Esophagus (tissue), 2 donors: ENCODE data around the gene HS1BP3. TPM values are rescaled to one million over a fixed set of nuclear protein-coding genes. Genes with fewer than 3 reads are reported as not detected.
A peak's percentile ranks its signal among the peaks of the same experiment; 100 is the strongest.

ENCODE experiments used
- H3K27ac ChIP-seq, 2 donors: one replicate each; pipeline ENCODE4 v1.5.1; 2013; ENCODE audit warnings: low read depth in 2 of 2, mild to moderate bottlenecking in 2 of 2, inconsistent platforms in 1 of 2, low read length in 1 of 2, moderate library complexity in 1 of 2
- H3K27me3 ChIP-seq, 2 donors: one replicate each; pipeline ENCODE4 v1.6.1; 2013; ENCODE audit warnings: low read length in 2 of 2, control low read depth in 1 of 2, mild to moderate bottlenecking in 1 of 2; ENCODE audit not compliant: insufficient read depth in 2 of 2, control insufficient read depth in 1 of 2
- H3K36me3 ChIP-seq, 2 donors: one replicate each; pipeline ENCODE4 v1.6.1; 2013; ENCODE audit warnings: low read length in 1 of 2; ENCODE audit not compliant: control insufficient read depth in 2 of 2, insufficient read depth in 2 of 2
- H3K4me1 ChIP-seq, 2 donors: one replicate each; pipeline ENCODE4 v1.6.1; 2013; ENCODE audit warnings: low read length in 1 of 2; ENCODE audit not compliant: control insufficient read depth in 2 of 2, insufficient read depth in 2 of 2
- H3K4me3 ChIP-seq, 2 donors: one replicate each; pipeline ENCODE4 v1.5.1; 2013; ENCODE audit warnings: low read length in 2 of 2, mild to moderate bottlenecking in 2 of 2, low read depth in 1 of 2, moderate library complexity in 1 of 2
- H3K9me3 ChIP-seq, 2 donors: one replicate each; pipeline ENCODE4 v1.6.1; 2013; ENCODE audit warnings: mild to moderate bottlenecking in 2 of 2, low read depth in 1 of 2, low read length in 1 of 2, moderate library complexity in 1 of 2; ENCODE audit not compliant: control insufficient read depth in 2 of 2, insufficient read depth in 1 of 2
- WGBS, 2 donors: extraction: QIAGEN DNeasy Blood & Tissue Kit; methylation state at CpG; one replicate each; pipeline ENCODE4 v1.1.7; 2013; 5-methylcytosine and 5-hydroxymethylcytosine counted together
- polyA plus RNA-seq, 2 donors: library from polyadenylated mRNA; stranded (reverse); fragments of 200-250 nt; gene quantifications; one replicate each; pipeline ENCODE4 v1.2.3, GENCODE V29; 2013
- donor health status: healthy with polysubstance abuse.
- donor health status: Bipolar disorder and iron deficiency.

HS1BP3 gene, protein sequence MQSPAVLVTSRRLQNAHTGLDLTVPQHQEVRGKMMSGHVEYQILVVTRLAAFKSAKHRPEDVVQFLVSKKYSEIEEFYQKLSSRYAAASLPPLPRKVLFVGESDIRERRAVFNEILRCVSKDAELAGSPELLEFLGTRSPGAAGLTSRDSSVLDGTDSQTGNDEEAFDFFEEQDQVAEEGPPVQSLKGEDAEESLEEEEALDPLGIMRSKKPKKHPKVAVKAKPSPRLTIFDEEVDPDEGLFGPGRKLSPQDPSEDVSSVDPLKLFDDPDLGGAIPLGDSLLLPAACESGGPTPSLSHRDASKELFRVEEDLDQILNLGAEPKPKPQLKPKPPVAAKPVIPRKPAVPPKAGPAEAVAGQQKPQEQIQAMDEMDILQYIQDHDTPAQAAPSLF
- 10 to 100 TPM; 12.2 to 13.4 TPM for polyA plus RNA-seq

DNA sequence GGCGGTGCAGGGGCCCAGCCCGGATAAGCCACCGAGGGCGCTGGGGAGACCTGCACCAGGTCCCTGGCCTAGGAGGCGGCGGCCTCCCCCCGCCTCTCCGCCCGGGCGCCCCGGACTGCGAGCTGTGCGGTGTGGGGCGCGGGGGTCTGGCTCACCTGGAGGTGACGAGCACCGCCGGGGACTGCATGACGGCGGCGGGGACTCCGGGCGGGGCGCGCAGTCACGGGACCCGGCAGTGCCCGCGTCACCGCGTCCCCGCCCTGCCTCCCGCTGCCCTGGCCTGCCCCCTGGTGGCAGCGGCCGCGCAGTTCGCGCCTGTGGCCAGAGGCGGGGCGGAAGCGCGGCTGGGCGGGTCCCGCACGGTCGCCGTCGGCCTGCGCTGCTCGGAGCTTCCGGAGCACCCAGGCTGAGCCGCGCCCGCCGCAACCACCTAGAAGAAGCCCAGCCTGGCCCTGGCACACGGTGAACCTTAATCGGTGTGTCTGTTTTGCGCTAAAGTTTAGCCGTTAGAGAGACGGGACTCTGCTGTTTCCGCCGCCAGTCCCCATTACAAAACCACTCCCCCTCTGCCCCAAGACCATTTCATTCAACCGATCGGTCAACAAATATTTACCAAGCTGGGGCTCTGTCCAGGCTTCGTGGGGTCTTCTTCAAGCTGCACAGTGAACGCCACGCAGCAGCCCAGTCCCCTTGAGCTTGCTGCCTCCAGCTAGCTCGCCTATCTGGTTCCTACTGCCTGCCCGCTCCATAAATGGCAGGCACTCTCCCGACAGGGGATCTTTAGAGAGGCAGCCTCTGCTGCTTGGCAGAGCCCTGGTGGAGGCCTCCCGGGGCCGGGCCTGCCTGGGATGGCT is at the start of gene HS1BP3:
HS1BP3 (minus strand) TSS at position 222 of the 854 bp plus-strand sequence; CDS start at position 187, 35 bp downstream.
- peak within 1 kb of the TSS; percentile 92 to 94 for H3K27ac ChIP-seq
- WGBS, 2 donors: 1% methylated on average over 66 to 72 of the region's 72 CpGs

DNA sequence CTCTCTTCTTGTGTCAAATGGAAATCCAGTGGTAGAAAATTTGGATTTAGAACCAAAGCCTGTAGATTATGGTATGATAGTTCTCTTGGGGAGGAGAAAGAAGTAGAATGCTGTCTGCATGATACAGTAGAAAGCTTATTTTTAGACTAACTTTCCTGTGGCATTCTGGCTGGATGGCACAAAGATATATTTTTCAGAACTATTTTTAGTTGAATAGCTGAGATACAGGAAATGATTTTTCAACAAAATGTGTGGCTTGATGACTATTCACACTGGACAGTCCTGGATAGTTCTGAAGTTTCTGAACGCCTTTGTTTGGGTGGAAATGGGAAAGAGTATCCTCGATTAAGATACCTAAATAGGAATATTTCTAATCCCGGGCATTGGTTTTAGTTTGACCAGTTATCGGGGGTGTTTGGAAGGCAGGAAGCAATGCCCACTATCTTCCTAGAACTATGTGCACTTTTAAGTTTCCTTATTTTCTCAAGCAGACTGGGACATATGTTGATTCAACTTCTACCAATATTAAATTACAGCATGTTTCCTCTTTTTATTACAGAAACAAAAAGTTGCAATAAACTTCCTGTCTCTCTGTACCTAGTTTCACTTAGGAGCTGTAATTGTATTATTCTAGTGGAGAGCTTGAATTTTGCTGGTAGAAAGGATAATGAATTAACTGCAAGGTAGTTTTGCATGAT is 48.2 kb upstream of the HS1BP3 start:
- WGBS, 2 donors: 66 to 74% methylated on average over 4 of the region's 4 CpGs
- H3K27ac ChIP-seq: no peak overlapping the region

More for the DNA sequence above, at the start of gene HS1BP3:
- no peaks in the 10 kb centered on the region for H3K9me3 ChIP-seq
- peaks cover 0 to 3% of the 10 kb centered on the region in 2 donors for H3K36me3 ChIP-seq
- no peaks in the 10 kb centered on the region for H3K27me3 ChIP-seq
- H3K4me1 ChIP-seq: peaks cover 18 to 24% of the 10 kb centered on the region in 2 donors
- H3K4me3 ChIP-seq: peak within 1 kb of the TSS; percentile 83 to 90

DNA sequence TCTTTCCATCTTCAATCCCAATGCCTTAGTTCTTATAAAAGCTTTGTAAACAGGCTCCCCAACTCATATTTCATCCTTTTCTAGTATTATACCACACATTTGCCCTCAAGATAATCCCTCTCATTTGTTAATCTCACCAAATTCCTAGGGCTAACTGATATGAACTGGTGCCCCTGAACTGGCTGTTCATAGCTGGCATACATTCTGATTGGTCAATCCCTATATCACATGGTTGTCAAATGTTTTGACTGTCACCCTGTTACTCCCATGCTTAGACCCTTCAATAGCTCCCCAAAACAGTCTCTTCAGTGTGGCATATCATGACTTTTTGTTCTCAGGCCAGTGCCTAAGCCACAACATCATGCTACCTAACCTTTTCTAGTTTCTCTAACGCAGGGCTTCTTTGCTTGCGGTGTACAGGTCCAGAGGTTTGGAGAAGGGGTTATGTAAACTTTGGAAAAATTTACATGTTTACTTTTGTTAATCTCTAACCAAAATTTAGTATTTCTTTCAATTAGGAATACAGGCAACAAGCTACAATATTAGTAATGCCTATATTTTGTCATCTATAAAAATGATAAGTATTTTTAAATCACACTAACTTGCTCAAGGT is 46.5 kb upstream of the HS1BP3 start:
- no peaks in the 10 kb centered on the region for H3K9me3 ChIP-seq
- H3K27me3 ChIP-seq: no peaks in the 10 kb centered on the region
- H3K36me3 ChIP-seq: peaks cover 0 to 5% of the 10 kb centered on the region in 2 donors
- WGBS, 2 donors: 94 to 97% methylated on average over 2 of the region's 2 CpGs
- no peaks in the 10 kb centered on the region for H3K4me1 ChIP-seq
- no peak overlapping the region for H3K27ac ChIP-seq
- H3K4me3 ChIP-seq: no peak overlapping the region

More for the DNA sequence above, 48.2 kb upstream of the HS1BP3 start:
- Histone ChIP-seq H3K4me3 (no peak overlapping the region), H3K4me1 (no peaks in the 10 kb centered on the region), H3K36me3 (peaks cover 0 to 5% of the 10 kb centered on the region in 2 donors), H3K9me3 (no peaks in the 10 kb centered on the region), H3K27me3 (no peaks in the 10 kb centered on the region)

DNA sequence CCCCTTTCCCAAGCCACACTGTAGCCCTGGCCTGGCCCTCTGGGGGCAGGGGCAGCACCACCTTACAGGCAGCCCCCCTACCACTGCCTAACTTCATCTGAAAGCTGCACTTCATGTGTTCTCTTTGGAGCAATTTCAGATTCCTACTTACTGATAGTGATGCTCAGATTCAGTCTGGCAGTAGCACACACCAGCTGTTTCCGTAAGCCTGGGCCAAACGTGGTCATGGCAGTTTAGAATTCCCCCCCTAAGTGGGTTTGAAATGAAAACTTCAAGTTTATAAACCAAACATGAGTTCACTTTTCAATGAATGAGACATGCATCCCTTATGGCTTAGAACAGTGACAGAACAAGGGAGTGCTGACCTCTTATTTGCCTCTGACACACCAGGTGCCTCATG is 45.5 kb upstream of the HS1BP3 start:
- H3K4me1 ChIP-seq: no peaks in the 10 kb centered on the region
- 85 to 93% methylated on average over 2 of the region's 2 CpGs for WGBS, 2 donors
- H3K36me3 ChIP-seq: peaks cover 0 to 5% of the 10 kb centered on the region in 2 donors
- no peak overlapping the region for H3K4me3 ChIP-seq
- H3K27ac ChIP-seq: no peak overlapping the region
- no peaks in the 10 kb centered on the region for H3K9me3 ChIP-seq
- no peaks in the 10 kb centered on the region for H3K27me3 ChIP-seq

DNA sequence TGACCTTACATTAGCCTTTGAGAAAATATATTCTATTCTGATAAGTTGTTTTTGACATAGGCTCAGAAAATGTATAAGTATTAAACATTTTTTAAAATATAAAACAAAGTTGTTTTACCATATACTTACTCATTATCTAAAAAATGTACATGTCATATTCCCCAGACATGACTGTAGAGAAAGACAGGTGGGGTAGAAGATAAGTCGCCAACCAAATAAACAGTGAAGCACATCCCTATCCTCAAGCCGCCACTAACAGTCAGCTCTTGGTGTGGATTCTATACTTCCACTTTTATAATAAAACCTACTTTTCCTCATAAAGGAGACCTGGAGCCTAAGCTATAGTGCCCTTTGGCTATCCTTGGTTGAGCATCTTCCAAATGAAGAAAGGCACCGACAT is 42.4 kb upstream of the HS1BP3 start:
- no peaks in the 10 kb centered on the region for H3K27me3 ChIP-seq
- no peaks in the 10 kb centered on the region for H3K4me1 ChIP-seq
- no peaks in the 10 kb centered on the region for H3K9me3 ChIP-seq
- H3K36me3 ChIP-seq: peaks cover 0 to 7% of the 10 kb centered on the region in 2 donors
- H3K27ac ChIP-seq: no peak overlapping the region
- WGBS, 2 donors: 88 to 92% methylated on average over 3 of the region's 3 CpGs
- H3K4me3 ChIP-seq: no peak overlapping the region

DNA sequence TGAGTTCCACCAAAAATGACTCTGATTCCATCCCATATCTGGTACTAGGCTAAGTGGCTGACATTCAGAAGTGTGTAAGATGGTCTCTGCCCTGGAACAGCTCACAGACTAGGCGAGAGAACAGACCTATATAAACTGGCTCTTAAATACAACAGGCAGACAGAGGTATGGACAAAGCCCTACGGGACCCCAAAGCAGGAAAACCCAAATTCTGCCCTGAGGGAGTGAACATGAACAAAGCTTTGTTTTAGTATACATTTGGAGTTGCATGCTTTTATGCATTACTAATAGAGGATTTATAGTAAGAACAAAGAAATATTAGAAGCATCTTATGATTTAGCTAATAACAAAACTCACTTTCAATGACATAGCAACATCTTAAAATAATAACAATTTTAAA is 41.2 kb upstream of the HS1BP3 start:
- WGBS, 2 donors: 90 to 91% methylated on average over 2 of the region's 2 CpGs
- H3K4me1 ChIP-seq: no peaks in the 10 kb centered on the region
- no peak overlapping the region for H3K4me3 ChIP-seq
- H3K36me3 ChIP-seq: peaks cover 0 to 11% of the 10 kb centered on the region in 2 donors
- H3K9me3 ChIP-seq: no peaks in the 10 kb centered on the region
- H3K27ac ChIP-seq: no peak overlapping the region
- no peaks in the 10 kb centered on the region for H3K27me3 ChIP-seq

DNA sequence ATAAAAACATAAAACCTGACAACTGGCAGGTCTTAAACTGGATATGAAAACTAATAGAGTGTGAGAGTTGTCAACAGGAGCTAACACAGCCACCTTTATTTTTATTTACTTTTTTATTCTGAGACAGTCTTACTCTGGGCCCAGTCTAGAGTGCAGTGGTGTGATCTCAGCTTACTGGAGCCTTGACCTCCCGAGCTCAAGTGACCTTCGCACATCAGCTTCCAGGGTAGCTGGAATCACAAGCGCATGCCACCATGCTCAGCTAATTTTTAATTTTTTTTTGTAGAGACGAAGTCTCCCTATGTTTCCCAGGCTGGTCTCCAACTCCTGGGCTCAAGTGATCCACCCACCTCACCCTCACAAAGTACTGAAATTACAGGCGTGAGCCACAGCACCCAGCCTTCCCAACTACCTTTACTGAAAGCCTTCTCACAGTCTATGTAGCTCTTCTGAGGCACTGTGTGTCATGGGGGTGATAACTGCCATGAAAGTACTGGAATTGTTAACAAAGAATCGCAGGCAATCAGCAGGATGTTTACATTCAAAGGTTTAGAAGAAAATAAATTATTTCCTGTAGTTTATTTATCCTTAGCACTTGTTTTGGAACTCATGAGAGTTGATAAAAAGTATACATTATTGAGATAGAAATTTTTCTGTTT is 40.3 kb upstream of the HS1BP3 start:
- Histone ChIP-seq H3K27me3 (no peaks in the 10 kb centered on the region), H3K27ac (no peak overlapping the region), H3K4me3 (no peak overlapping the region), H3K4me1 (no peaks in the 10 kb centered on the region), H3K36me3 (peaks cover 3 to 10% of the 10 kb centered on the region in 2 donors), H3K9me3 (no peaks in the 10 kb centered on the region)
- 87 to 90% methylated on average over 6 of the region's 6 CpGs for WGBS, 2 donors

DNA sequence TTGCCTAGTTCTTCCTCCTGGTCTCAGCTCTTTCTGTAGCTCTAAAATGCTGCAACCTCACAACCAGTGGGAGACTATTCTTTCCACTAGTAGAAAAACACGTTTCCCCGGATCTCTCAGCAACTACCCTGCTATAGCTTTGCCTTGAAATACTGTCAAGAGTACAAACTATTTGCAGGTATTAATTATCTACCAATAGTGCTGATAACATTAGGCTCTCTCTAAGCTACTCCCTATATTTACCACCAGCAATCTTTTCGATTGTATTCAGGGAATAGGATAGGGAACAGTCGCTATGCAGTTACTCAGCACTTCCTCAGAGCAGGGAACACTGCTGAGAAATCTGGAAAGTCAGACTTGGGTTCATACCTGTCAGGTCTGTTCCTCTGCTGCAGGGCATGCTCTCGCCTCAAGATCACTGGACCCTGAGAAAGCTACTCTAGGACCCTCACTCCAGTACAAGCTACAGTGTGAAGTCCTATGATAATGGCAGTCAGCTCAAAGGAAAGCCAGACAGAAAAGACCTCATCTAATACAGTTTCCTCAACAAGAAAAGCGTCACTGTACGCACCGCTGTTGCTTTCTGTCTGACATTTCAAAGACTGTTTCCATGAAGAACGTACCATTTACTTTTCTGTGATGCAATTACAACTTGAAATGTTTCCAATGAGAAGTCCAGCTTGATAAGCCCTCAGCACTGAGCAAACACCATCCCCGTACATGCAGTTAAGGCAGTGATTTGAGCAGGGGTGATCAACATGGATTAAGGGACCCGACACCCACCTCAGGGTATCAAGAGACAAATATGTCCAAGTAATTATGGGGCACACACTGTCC is 38.7 kb upstream of the HS1BP3 start:
- Histone ChIP-seq H3K27me3 (no peaks in the 10 kb centered on the region), H3K27ac (no peak overlapping the region), H3K4me3 (no peak overlapping the region), H3K4me1 (no peaks in the 10 kb centered on the region), H3K36me3 (peaks cover 6 to 7% of the 10 kb centered on the region in 2 donors), H3K9me3 (no peaks in the 10 kb centered on the region)
- 78 to 94% methylated on average over 11 of the region's 11 CpGs for WGBS, 2 donors
